ENCODE data around the gene PTGFRN. TPM values are rescaled to one million over a fixed set of nuclear protein-coding genes. Genes with fewer than 3 reads are reported as not detected.

Gene PTGFRN
- polyA plus RNA-seq, 1 donor (not counting 4 experiments of a cell fraction or from before 2014, with no cell fraction given) = 177 TPM

DNA sequence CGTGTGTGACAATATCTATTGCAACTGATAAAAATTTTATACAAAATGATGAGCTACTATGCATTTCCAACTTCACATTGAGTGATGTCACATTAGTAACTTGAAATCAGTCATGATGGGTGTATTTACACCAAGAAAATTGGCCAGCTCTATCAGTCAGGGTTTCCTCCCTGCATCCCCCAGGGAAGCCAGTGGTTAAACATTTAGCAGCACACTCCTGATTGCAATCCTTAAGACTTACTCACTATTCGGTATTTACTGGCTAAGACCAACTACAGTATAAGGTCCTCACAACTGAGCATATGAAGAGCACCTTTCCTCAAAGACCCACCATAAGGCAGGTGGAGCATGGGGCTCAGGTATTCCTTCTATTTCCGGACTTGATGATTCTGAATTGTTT, 41.3 kb upstream of the PTGFRN start:
- peaks cover 3% of the 10 kb centered on the region for H3K4me1 ChIP-seq (ENCODE audit: control insufficient read depth, extremely low read depth, insufficient read depth, low read length)
- no peak overlapping the region for H3K27ac ChIP-seq (ENCODE audit: control insufficient read depth, insufficient read depth, low read length)
- no peaks in the 10 kb centered on the region for H3K27me3 ChIP-seq (ENCODE audit: control insufficient read depth, extremely low read depth, insufficient read depth, low read length)
- H3K4me3 ChIP-seq (ENCODE audit: control insufficient read depth in 2 of 3, extremely low read depth in 1 of 3, insufficient read depth in 2 of 3, low read depth in 1 of 3, low read length in 3 of 3) = no peak overlapping the region
- H3K36me3 ChIP-seq (ENCODE audit: control insufficient read depth in 2 of 2, extremely low read depth in 1 of 2, insufficient read depth in 2 of 2, low read length in 2 of 2) = no peaks in the 10 kb centered on the region
- H3K79me2 ChIP-seq (ENCODE audit: control insufficient read depth, insufficient read depth, low read length) = no peaks in the 10 kb centered on the region
- no peaks in the 10 kb centered on the region for H3K9me1 ChIP-seq (ENCODE audit: control insufficient read depth, extremely low read depth, insufficient read depth, low read length)
- H3K4me2 ChIP-seq (ENCODE audit: control insufficient read depth, extremely low read depth, insufficient read depth, low read depth, low read length) = no peak overlapping the region
- dilution Hi-C loops (cut with MboI; ENCODE audit: extremely low pct_ligation_motif_present, low sequenced_read_pairs) = no loop called here
- no peak overlapping the region for H3K9ac ChIP-seq (ENCODE audit: control insufficient read depth, extremely low read depth, insufficient read depth, low read length)
- peaks cover 1% of the 10 kb centered on the region for H3K9me3 ChIP-seq (ENCODE audit: control insufficient read depth, low read depth, low read length)
- TF ChIP-seq, protein P1, sequence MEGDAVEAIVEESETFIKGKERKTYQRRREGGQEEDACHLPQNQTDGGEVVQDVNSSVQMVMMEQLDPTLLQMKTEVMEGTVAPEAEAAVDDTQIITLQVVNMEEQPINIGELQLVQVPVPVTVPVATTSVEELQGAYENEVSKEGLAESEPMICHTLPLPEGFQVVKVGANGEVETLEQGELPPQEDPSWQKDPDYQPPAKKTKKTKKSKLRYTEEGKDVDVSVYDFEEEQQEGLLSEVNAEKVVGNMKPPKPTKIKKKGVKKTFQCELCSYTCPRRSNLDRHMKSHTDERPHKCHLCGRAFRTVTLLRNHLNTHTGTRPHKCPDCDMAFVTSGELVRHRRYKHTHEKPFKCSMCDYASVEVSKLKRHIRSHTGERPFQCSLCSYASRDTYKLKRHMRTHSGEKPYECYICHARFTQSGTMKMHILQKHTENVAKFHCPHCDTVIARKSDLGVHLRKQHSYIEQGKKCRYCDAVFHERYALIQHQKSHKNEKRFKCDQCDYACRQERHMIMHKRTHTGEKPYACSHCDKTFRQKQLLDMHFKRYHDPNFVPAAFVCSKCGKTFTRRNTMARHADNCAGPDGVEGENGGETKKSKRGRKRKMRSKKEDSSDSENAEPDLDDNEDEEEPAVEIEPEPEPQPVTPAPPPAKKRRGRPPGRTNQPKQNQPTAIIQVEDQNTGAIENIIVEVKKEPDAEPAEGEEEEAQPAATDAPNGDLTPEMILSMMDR (optimal IDR thresholded peaks at IDR 0.05 in 1 of 3, IDR thresholded peaks at IDR 0.05 in 1 of 3, conservative IDR thresholded peaks at IDR 0.05 in 1 of 3; ENCODE audit: extremely low read depth in 1 of 3, insufficient read depth in 2 of 3, low read length in 3 of 3) = no peak
- TF ChIP-seq EZH2 (IDR thresholded peaks at IDR 0.05; ENCODE audit: low read length) = no peak
- no peak for FAIRE-seq
- DNase-seq (ENCODE audit: low read depth, low spot score) = no peak
- no peaks in the 10 kb centered on the region for H4K20me1 ChIP-seq (ENCODE audit: control insufficient read depth, extremely low read depth, insufficient read depth, low read length)
- no peak overlapping the region for H2AFZ ChIP-seq (ENCODE audit: control insufficient read depth, low read length)

DNA sequence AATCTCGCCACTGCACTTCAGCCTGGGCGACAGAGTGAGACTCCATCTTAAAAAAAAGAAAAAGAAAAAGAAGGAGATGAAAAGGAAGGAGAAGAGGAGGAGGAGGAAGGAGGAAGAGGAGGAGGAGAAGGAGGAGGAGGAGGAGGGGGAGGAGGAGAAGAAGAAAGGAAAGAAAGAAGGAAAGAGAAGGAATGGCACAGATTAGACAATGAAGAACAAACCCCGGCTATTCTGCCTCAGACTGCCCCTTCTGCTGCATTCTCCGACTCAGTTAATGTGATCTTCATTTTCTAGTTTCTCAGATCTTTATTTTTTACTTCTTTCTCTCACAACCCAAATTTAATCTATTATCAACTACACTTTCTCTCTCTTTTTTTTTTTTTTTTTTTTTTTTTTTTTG, 40.1 kb upstream of the PTGFRN start:
- Histone ChIP-seq H3K36me3 (ENCODE audit: control insufficient read depth in 2 of 2, extremely low read depth in 1 of 2, insufficient read depth in 2 of 2, low read length in 2 of 2) (no peaks in the 10 kb centered on the region), H3K4me1 (ENCODE audit: control insufficient read depth, extremely low read depth, insufficient read depth, low read length) (peaks cover 11% of the 10 kb centered on the region), H3K27me3 (ENCODE audit: control insufficient read depth, extremely low read depth, insufficient read depth, low read length) (no peaks in the 10 kb centered on the region), H3K79me2 (ENCODE audit: control insufficient read depth, insufficient read depth, low read length) (no peaks in the 10 kb centered on the region), H3K9ac (ENCODE audit: control insufficient read depth, extremely low read depth, insufficient read depth, low read length) (no peak overlapping the region), H2AFZ (ENCODE audit: control insufficient read depth, low read length) (no peak overlapping the region), H3K9me1 (ENCODE audit: control insufficient read depth, extremely low read depth, insufficient read depth, low read length) (no peaks in the 10 kb centered on the region), H3K27ac (ENCODE audit: control insufficient read depth, insufficient read depth, low read length) (no peak overlapping the region), H3K9me3 (ENCODE audit: control insufficient read depth, low read depth, low read length) (peaks cover 1% of the 10 kb centered on the region), H4K20me1 (ENCODE audit: control insufficient read depth, extremely low read depth, insufficient read depth, low read length) (no peaks in the 10 kb centered on the region), H3K4me2 (ENCODE audit: control insufficient read depth, extremely low read depth, insufficient read depth, low read depth, low read length) (no peak overlapping the region), H3K4me3 (ENCODE audit: control insufficient read depth in 2 of 3, extremely low read depth in 1 of 3, insufficient read depth in 2 of 3, low read depth in 1 of 3, low read length in 3 of 3) (no peak overlapping the region)
- DNase-seq (ENCODE audit: low read depth, low spot score) (no peak), FAIRE-seq (no peak)
- TF ChIP-seq EZH2 (IDR thresholded peaks at IDR 0.05; ENCODE audit: low read length) = no peak
- TF ChIP-seq, protein P1 (optimal IDR thresholded peaks at IDR 0.05 in 1 of 3, IDR thresholded peaks at IDR 0.05 in 1 of 3, conservative IDR thresholded peaks at IDR 0.05 in 1 of 3; ENCODE audit: extremely low read depth in 1 of 3, insufficient read depth in 2 of 3, low read length in 3 of 3) = no peak
- dilution Hi-C loops (cut with MboI; ENCODE audit: extremely low pct_ligation_motif_present, low sequenced_read_pairs) = no loop called here

Data from keratinocyte (primary cell).